ENCODE measurements around the gene DHRSX. TPM values are rescaled to one million over a fixed set of nuclear protein-coding genes. Genes with fewer than 3 reads are reported as not detected.
"Not testable (repeated sequence)": the region's sequence is repeated elsewhere in the genome, so short reads cannot be mapped to it uniquely, and the experiment has no call there.

The DHRSX gene
- total RNA-seq, 2 donors from 2014 or later, result 21.0 to 34.0 TPM

- DNase-seq, result no peak
- ATAC-seq, result no peak
- intact Hi-C loops (cut with DNase I), result no loop called here
Measured at GRCh38 chrX:2466876-2467656, 33.7 kb downstream of the DHRSX start.

DNA sequence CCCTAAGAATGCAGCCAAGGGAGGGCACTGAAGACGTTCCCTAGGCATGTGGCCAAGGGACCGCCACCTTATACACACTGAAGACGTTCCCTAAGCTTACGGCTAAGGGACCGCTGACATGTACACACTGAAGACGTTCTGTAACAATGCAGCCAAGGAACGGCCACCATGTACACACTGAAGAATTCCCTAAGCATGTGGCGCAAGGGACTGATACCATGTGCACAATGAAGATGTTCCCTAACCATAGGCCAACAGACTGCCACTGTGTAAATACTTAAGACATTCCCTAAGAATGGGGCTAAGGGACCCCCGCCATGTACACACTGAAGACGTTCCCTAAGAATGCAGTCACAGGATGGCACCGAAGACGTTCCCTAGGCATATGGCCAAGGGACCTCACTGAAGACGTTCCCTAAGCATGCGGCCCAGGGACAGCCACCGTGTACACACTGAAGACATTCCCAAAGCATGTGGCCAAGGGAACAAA, 36.1 kb downstream of the DHRSX start:
- intact Hi-C loops (cut with DNase I), result no loop called here
- DNase-seq (no peak), ATAC-seq (no peak)

DNA sequence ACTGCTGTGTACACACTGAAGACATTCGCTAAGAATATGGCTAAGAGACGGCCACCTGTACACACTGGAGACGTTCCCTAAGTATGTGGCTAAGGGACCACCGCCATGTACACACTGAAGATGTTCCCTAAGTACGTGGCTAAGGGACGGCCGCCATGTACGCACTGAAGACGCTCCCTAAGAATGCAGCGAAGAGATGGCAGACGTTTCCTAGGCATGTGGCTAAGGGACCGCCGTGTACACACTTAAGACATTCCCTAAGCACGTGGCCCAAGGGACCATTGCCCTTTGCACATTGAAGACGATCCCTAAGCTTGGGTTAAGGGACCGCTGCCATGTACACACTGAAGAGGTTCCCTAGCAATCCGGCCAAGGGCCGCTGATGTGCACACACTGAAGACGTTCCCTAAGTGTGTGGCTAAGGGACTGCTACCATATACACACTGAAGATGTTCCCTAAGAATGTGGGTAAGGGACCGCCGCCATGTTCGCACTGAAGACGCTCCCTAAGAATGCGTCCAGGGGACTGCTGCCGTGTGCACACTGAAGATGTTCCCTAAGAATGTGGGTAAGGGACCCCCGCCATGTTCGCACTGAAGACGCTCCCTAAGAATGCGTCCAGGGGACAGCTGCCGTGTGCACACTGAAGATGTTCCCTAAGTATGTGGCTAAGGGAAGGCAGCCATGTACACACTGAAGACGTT, 36.7 kb downstream of the DHRSX start:
- DNase-seq, result no peak
- ATAC-seq, result no peak
- intact Hi-C loops (cut with DNase I), result no loop called here

GRCh38 chrX:2463481-2463880, 37.3 kb downstream of the DHRSX start:
- DNase-seq; intact Hi-C loops (cut with DNase I): not testable (repeated sequence)
- peak in 1 of 2 donors; percentile 15 for ATAC-seq

GRCh38 chrX:2462780-2463179, 38.0 kb downstream of the DHRSX start:
- DNase-seq (no peak), ATAC-seq (no peak)
- intact Hi-C loops (cut with DNase I), result no loop called here

- intact Hi-C loops (cut with DNase I), result no loop called here
- DNase-seq, result no peak
- ATAC-seq, result peak in 1 of 2 donors; percentile 13
Measured at GRCh38 chrX:2462074-2462473, 38.7 kb downstream of the DHRSX start.

- intact Hi-C loops (cut with DNase I), result no loop called here
- ATAC-seq, result no peak
- no peak for DNase-seq
Measured at GRCh38 chrX:2461711-2462016, 39.1 kb downstream of the DHRSX start.

DNA sequence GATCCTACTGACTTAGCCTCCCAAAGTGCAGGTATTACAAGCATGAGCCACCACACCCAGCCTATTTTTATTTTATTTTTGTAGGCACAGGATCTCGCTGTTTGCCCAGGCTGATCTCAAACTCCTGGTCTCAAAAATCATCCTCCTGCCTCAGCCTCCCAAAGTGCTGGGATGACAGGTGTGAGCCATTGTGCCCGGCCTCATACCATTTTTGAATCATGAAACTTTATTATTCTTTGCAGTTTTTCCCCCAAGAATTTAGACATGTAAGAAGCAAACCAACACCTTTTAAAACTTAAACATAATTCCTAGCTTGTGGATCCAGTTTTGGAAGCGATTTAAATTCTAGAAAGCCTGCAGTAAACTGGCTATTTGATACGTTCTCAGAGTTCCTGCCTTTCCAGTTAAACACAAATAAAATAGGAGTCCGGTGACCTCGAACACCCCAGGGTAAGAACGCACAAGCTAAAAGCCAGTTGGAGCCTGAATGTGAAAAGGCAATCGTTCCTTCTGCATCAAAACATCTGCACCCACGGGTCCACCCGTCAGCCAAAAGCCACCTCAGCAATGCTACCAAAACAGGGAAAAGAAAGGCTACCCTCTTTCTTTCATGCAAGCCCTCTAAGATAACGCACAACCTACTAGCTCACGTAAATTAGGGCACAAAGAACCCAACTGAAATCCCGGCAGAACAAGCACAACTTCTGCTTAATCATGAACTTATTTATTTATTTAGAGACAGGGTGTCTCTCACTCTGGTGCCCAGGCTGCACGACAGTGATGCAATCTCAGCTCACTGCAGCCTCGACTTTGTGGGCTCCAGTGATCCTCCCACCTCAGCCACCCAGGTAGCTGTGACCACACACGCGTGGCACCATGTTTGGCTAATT, 39.7 kb downstream of the DHRSX start:
- intact Hi-C loops (cut with DNase I); ATAC-seq; DNase-seq: not testable (repeated sequence)

- intact Hi-C loops (cut with DNase I); ATAC-seq; DNase-seq: not testable (repeated sequence)
Measured at GRCh38 chrX:2460048-2460447, 40.7 kb downstream of the DHRSX start.

GRCh38 chrX:2458309-2458708, 42.5 kb downstream of the DHRSX start:
- intact Hi-C loops (cut with DNase I), result no loop called here
- no peak for ATAC-seq
- DNase-seq, result no peak

DNA sequence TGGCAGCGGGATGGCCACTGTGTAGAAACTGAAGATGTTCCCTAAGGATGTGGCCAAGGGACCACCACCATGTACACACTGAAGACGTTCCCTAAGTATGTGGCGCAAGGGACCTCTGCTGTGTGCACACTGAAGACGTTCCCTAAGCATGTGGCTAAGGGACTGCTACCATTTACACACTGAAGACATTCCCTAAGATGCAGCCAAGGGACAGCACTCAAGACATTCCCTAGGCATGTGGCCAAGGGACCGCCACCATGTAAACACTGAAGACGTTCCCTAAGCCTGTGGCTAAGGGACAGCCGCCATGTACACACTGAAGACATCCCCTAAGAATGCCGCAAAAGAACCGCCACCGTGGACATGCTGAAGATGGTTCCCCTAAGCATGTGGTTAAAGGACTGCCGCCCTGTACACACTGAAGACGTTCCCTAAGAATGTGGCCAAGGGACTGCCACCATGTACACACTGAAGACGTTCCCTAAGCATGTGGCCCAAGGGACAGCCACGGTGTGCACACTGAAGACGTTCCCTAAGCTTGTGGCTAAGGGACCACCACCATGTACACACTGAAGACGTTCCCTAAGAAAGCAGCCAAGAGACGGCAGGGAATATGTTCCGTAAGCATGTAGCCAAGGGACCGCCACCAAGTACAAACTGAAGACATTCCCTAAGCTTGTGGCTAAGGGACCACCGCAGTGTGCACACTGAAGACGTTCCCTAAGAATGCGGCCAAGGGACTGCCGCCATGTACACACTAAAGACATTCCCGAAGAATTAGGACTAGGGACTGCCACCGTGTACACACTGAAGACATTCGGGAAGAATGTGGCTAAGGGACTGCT, 43.3 kb downstream of the DHRSX start:
- DNase-seq, result no peak

DNA sequence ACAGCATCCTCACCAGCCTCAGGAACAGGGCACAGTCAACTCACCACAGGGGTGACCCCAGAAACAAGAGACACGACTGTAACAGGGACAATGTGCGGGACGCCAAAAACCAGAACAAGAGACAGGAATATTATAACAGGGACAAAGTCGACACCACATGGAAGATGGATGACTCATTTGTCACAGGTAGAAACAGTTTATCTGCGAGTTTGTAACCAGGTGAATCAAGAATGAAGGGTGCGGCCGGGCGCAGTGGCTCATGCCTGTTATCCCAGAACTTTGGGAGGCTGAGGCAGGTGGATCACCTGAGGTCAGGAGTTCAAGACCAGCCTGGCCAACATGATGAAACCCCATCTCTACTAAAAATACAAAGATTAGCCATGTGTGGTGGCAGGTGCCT, 44.7 kb downstream of the DHRSX start:
- ATAC-seq; DNase-seq; intact Hi-C loops (cut with DNase I): not testable (repeated sequence)

More for the DNA sequence above, 43.3 kb downstream of the DHRSX start:
- intact Hi-C loops (cut with DNase I), result no loop called here
- no peak for ATAC-seq

DNA sequence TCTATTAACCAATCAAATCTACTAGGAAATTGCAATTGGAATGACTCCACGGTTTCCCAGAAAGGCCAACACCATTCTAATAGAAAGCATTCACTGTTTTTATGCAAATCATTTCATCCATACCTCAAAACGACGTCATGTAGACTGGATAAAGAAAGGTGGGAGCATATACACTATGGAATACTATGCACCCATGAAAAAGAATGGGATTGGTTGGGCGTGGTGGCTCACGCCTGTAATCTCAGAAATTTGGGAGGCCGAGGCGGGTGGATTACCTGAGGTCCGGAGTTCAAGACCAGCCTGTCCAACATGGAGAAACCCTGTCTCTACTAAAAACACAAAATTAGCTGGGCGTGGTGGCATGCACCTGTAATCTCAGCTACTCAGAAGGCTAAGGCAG, 46.2 kb downstream of the DHRSX start:
- intact Hi-C loops (cut with DNase I); DNase-seq; ATAC-seq: not testable (repeated sequence)

GRCh38 chrX:2452799-2453198, 48.0 kb downstream of the DHRSX start:
- no peak for DNase-seq
- ATAC-seq, result no peak

DNA sequence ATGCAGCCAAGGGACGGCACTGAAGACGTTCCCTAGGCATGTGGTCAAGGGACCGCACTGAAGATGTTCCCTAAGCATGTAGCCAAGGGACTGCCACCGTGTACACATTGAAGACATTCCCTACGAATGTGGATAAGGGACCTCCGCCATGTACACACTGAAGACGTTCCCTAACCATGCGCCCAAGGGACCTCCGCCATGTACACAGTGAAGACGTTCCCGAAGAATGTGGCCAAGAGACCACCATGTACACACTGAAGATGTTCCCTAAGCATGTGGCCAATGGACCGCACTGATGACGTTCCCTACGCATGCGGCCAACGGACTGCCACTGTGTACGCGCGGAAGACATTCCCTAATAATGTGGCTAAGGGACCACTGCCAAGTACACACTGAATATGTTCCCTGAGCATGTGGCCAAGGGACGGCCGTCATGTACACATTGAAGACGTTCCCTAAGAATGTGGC, 48.4 kb downstream of the DHRSX start:
- no peak for ATAC-seq
- DNase-seq, result no peak
- intact Hi-C loops (cut with DNase I), result no loop called here

More at GRCh38 chrX:2452799-2453198, 48.0 kb downstream of the DHRSX start:
- intact Hi-C loops (cut with DNase I), result no loop called here

- peak in 1 of 2 donors; percentile 22 for ATAC-seq
- intact Hi-C loops (cut with DNase I), result no loop called here
- DNase-seq, result no peak
Measured at GRCh38 chrX:2451501-2452316, 49.1 kb downstream of the DHRSX start.

GRCh38 chrX:2450681-2451080, 50.1 kb downstream of the DHRSX start:
- intact Hi-C loops (cut with DNase I), result no loop called here
- DNase-seq (no peak), ATAC-seq (no peak)

Data from left cardiac atrium (tissue), 4 donors.